AG09319 (cell line): Measurements from ENCODE around the gene MISFA.
"Not testable (repeated sequence)": the region's sequence is repeated elsewhere in the genome, so short reads cannot be mapped to it uniquely, and the experiment has no call there.

ENCODE experiments used
- DNase-seq: peaks from one replicate; pipeline ENCODE4 v3.0.0-alpha.2; 2010; ENCODE audit warnings: low read depth; ENCODE audit errors: extremely low read depth
- CTCF ChIP-seq: IDR thresholded peaks from 2 replicates; pipeline ENCODE4 v1.5.1; 2011; ENCODE audit warnings: low read depth, mild to moderate bottlenecking, inconsistent platforms, low read length, moderate library complexity

The MISFA gene

GRCh38 chr11:18580113-18580766 lies 19.3 kb upstream of the MISFA start:
- no peak for TF ChIP-seq CTCF
- no peak for DNase-seq

- DNase-seq, result no peak
- TF ChIP-seq CTCF, result no peak
Measured at GRCh38 chr11:18581825-18582224, 17.8 kb upstream of the MISFA start.

DNA sequence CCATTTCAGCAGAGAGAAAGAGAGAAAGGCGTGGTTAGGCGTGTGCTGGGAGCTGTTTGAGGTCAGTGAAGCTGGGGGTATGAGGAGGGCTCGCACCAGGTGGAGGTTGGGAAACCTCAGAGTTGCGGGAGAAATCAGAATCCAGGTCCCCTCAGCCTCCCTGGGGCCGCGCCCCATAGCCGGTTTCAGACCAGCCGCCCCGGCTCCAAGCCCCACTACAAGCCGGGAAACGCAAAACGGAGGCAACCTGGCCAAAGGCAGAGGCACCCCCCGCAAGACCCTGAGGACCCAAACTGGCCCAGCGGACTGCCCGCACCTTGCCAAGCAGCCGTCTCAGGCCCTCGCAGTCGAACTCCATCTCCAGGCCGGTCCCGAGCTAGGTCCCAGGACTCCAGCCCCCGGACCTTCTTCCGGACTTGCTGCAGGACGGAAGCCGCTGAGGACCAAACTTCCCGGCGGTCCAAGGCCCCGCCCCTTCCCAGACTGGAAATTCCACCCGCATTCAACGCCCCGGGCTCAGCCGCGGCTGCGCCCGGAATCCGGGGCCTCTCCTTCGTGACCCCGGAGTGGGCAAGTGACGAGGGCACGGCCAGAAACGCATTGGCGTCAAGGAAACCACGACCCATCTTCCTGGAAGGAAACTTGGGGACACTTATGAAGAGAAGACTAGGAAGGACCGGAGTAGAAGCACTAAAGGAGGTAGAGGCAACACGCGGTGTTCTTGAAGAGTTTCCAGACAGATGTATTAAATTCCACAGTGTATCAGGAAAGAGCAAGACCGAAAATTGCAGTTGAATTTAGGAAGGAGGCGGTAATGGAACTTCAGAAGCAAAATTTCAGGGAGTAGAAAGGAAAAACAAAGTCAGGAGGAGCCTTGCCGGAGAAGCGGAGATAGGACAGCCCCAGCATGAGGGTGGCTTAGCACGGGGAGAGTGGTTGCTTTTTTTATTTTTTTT lies 11.0 kb upstream of the MISFA start, which contains the start of gene UEVLD:
TSS of gene UEVLD (minus strand) at position 438 of the 956 bp plus-strand sequence. CDS start at position 358, 80 bp downstream.
- peak; percentile 74 for DNase-seq
- TF ChIP-seq CTCF, result no peak

DNA sequence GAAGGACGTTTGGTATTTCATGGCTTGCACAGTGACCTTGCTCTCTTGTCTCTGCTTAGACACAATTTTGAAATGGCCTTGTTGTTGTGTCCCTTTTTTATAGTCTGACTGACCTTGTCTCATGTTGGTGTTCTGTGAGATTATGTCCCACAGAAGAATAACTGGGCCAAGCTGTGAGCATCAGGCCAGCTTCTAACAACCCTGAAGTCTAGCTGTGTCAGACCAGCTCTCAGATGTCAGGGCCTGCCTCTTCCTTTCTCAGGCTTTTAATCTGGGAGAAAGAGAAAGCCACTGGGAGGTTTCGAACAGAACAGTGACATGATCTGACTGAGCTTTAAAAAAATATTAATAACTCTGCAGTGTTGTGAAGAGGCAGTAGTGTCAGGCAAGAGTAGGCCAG lies 9.0 kb upstream of the MISFA start:
- DNase-seq, result no peak
- no peak for TF ChIP-seq CTCF

GRCh38 chr11:18594088-18594487 lies 5.5 kb upstream of the MISFA start:
- DNase-seq, result not testable (repeated sequence)

DNA sequence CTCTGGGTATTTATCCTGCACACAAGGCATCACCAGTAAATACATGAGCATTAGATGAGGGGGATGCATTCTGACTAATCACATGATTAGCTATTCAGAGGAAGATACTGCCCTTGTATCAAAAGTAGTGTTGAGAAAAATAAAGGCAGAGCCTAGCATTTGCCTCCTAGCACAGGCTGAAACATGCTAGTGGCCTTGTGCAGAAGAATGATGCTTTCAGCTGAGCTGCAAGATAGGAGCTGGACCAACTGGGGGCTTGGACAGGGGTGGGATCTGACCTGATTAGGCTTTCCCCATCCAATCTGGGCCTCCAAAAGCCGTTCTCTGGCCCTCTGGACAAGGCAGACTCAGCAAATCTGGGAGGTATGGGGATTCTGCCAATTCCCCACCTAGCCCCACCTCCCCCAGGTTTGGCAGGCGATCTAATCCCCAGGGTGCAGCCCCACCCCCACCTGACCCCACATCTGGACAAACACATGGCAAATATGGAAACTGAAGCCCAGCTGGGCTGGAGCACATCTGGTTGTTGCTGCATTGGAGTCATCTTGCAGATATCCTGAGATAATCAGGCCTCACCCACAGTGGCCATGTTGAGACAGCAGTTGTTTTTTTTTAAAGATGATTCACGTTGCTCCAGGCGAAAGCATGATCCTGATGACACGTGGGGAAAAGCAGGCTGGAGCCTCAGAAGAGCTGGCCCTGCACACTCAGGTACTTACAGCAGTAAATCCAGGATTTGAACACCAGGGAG lies 4.4 kb upstream of the MISFA start:
- TF ChIP-seq CTCF, result no peak
- peak; percentile 28 for DNase-seq

DNA sequence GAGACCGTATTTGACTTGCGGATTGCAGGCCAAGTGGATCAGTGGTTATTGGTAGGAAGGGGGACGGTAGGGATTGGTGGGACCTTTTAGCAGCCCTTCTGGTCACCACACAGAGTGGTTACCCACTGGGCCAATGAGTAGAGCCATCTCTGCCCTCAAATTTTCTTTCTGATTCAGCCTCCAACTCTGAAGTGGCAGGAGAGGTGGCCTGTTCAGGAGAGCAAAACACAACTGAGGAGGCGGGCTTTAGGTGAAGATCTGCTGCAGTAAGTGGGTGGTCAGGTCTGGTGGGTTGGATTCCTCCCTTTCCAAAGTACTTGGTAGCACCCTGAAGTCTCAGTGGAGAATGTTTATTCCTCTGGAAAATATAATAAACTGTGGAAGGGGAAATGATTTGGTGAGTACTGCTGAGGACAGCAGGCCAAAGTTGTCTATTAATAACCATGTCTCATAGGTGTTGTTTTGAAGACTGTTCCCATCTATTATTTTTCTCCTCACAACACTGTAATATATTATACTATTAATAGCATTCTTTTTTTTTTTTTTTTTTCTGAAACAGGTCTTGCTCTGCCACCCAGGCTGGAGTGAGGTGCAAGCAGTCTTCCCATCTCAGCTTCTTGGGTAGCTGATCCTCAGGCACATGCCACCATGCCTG lies 1.5 kb downstream of the MISFA start:
- TF ChIP-seq CTCF, result no peak

More for the DNA sequence above, 1.5 kb downstream of the MISFA start:
- DNase-seq, result no peak
